ENCODE results near the gene DNAJB5. TPM values are rescaled to one million over a fixed set of nuclear protein-coding genes. Genes with fewer than 3 reads are reported as not detected.

The DNAJB5 gene
- total and polyA plus RNA-seq, 11 donors: 33.6 to 166 (median 88.5) TPM

GRCh38 chr9:35042081-35042604, 52.6 kb downstream of the DNAJB5 start:
- Histone ChIP-seq H3K9me3 (no peaks in the 10 kb centered on the region), H3K27ac (no peak overlapping the region), H3K36me3 (peaks cover 0 to 78% (median 40%) of the 10 kb centered on the region in 9 donors), H3K27me3 (no peaks in the 10 kb centered on the region), H3K4me3 (no peak overlapping the region), H3K4me1 (no peaks in the 10 kb centered on the region)
- no peak for DNase-seq
- ATAC-seq: peak in 2 of 4 donors; percentile 17 to 20
- TF ChIP-seq POLR2A (IDR thresholded peaks at IDR 0.05): no peak
- TF ChIP-seq, protein P1, sequence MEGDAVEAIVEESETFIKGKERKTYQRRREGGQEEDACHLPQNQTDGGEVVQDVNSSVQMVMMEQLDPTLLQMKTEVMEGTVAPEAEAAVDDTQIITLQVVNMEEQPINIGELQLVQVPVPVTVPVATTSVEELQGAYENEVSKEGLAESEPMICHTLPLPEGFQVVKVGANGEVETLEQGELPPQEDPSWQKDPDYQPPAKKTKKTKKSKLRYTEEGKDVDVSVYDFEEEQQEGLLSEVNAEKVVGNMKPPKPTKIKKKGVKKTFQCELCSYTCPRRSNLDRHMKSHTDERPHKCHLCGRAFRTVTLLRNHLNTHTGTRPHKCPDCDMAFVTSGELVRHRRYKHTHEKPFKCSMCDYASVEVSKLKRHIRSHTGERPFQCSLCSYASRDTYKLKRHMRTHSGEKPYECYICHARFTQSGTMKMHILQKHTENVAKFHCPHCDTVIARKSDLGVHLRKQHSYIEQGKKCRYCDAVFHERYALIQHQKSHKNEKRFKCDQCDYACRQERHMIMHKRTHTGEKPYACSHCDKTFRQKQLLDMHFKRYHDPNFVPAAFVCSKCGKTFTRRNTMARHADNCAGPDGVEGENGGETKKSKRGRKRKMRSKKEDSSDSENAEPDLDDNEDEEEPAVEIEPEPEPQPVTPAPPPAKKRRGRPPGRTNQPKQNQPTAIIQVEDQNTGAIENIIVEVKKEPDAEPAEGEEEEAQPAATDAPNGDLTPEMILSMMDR (IDR thresholded peaks at IDR 0.05): no peak
- WGBS, 4 donors: 80 to 89% (median 86%) methylated on average over 3 of the region's 3 CpGs
- intact Hi-C loops (cut with DNase I): no loop called here

GRCh38 chr9:35042891-35043545, 53.5 kb downstream of the DNAJB5 start:
- no peak for DNase-seq
- intact Hi-C loops (cut with DNase I): no loop called here
- peaks cover 0 to 82% (median 47%) of the 10 kb centered on the region in 9 donors for H3K36me3 ChIP-seq

DNA sequence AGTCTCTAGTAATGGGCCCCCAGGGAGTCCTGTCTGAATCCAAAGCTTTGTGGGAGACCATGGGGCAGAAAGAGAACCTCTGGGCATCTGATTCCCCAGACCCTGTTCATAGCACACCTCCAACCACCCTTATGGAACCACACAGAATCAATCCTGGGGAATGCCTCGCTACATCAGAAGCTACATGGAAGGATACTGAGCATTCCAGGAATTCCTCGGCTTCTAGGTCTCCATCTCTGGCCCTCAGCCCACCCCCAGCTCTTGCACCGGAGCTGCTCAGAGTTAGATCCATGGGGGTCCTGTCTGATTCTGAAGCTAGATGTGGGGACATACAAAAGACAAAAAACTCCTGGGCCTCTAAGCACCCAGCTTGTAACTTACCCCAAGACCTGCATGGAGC, 54.5 kb downstream of the DNAJB5 start:
- no peak overlapping the region for H3K27ac ChIP-seq
- TF ChIP-seq POLR2A (IDR thresholded peaks at IDR 0.05): no peak
- TF ChIP-seq, protein P1 (IDR thresholded peaks at IDR 0.05): no peak
- intact Hi-C loops (cut with DNase I): no loop called here
- no peaks in the 10 kb centered on the region for H3K27me3 ChIP-seq
- ATAC-seq: no peak
- no peak overlapping the region for H3K4me3 ChIP-seq
- no peaks in the 10 kb centered on the region for H3K9me3 ChIP-seq
- no peaks in the 10 kb centered on the region for H3K4me1 ChIP-seq
- WGBS, 4 donors: 65 to 88% (median 77%) methylated on average over 3 of the region's 3 CpGs
- peaks cover 0 to 86% (median 57%) of the 10 kb centered on the region in 9 donors for H3K36me3 ChIP-seq
- no peak for DNase-seq

More at GRCh38 chr9:35042891-35043545, 53.5 kb downstream of the DNAJB5 start:
- Histone ChIP-seq H3K4me3 (no peak overlapping the region), H3K9me3 (no peaks in the 10 kb centered on the region), H3K4me1 (no peaks in the 10 kb centered on the region), H3K27ac (no peak overlapping the region), H3K27me3 (no peaks in the 10 kb centered on the region)
- ATAC-seq: no peak
- WGBS, 4 donors: 91 to 96% (median 94%) methylated on average over 6 of the region's 6 CpGs
- TF ChIP-seq, protein P1 (IDR thresholded peaks at IDR 0.05): no peak
- TF ChIP-seq POLR2A (IDR thresholded peaks at IDR 0.05): no peak

Other genes with a start within 250 kb of the DNAJB5 start
- 1 to 10 TPM in 1 of 9 donors, under 1 TPM in 7, not detected in 1; 0.07 to 2.2 (median 0.35) TPM for gene PHF24, start 31.5 kb upstream of the DNAJB5 start, total RNA-seq
- gene PHF24, start 31.5 kb upstream of the DNAJB5 start, polyA plus RNA-seq: under 1 TPM; 0.06 to 0.11 TPM
- gene VCP, start 82.9 kb downstream of the DNAJB5 start, total RNA-seq: 100 to 1,000 TPM; 221 to 411 (median 279) TPM
- gene VCP, start 82.9 kb downstream of the DNAJB5 start, polyA plus RNA-seq: 100 to 1,000 TPM; 107 to 251 TPM
- gene FANCG, start 90.2 kb downstream of the DNAJB5 start, total RNA-seq: 10 to 100 TPM in 1 of 9 donors, 1 to 10 TPM in 7, under 1 TPM in 1; 0.71 to 11.8 (median 2.9) TPM
- 1 to 10 TPM; 2.3 to 3.4 TPM for gene FANCG, start 90.2 kb downstream of the DNAJB5 start, polyA plus RNA-seq
- gene PIGO, start 106.8 kb downstream of the DNAJB5 start, total RNA-seq: 10 to 100 TPM in 2 of 9 donors, 1 to 10 TPM in 7; 7.0 to 13.1 (median 9.1) TPM
- gene PIGO, start 106.8 kb downstream of the DNAJB5 start, polyA plus RNA-seq: 10 to 100 TPM in 1 of 2 donors, 1 to 10 TPM in 1; 8.6 to 12.0 TPM
- gene STOML2, start 113.4 kb downstream of the DNAJB5 start, total RNA-seq: 100 to 1,000 TPM; 114 to 162 (median 130) TPM
- gene STOML2, start 113.4 kb downstream of the DNAJB5 start, polyA plus RNA-seq: 100 to 1,000 TPM in 1 of 2 donors, 10 to 100 TPM in 1; 78.2 to 177 TPM
- 10 to 100 TPM; 15.9 to 43.3 (median 19.5) TPM for gene ATOSB, start 126.1 kb downstream of the DNAJB5 start, total RNA-seq
- gene ATOSB, start 126.1 kb downstream of the DNAJB5 start, polyA plus RNA-seq: 10 to 100 TPM; 15.9 to 42.5 TPM
- 10 to 100 TPM; 18.0 to 30.2 (median 21.2) TPM for gene UNC13B, start 172.3 kb downstream of the DNAJB5 start, total RNA-seq
- 10 to 100 TPM in 1 of 2 donors, 1 to 10 TPM in 1; 8.1 to 23.7 TPM for gene UNC13B, start 172.3 kb downstream of the DNAJB5 start, polyA plus RNA-seq

Data from heart left ventricle (tissue), 16 donors.